ENCODE results near the gene SNORC. TPM values are rescaled to one million over a fixed set of nuclear protein-coding genes. Genes with fewer than 3 reads are reported as not detected.

SNORC gene
- total RNA-seq, 3 donors from 2014 or later (not counting 1 experiment from before 2014, with no cell fraction given): 0.47 to 1.0 (median 0.98) TPM

GRCh38 chr2:232887171-232887850, 17.2 kb downstream of the SNORC start:
- no peaks in the 10 kb centered on the region for H3K4me1 ChIP-seq (ENCODE audit: control insufficient read depth, insufficient read depth, low read length)
- Mint-ChIP-seq H3K36me3 (no peaks in the 10 kb centered on the region), H3K9me3 (no peaks in the 10 kb centered on the region), H3K27me3 (ENCODE audit: low read depth in 2 of 2) (peaks cover 0 to 6% of the 10 kb centered on the region in 2 donors), H3K4me3 (no peak overlapping the region), H3K27ac (no peak overlapping the region), H3K4me1 (peaks cover 0 to 4% of the 10 kb centered on the region in 2 donors)
- intact Hi-C loops (cut with micrococcal nuclease): no loop called here
- no peak overlapping the region for H3K4me3 ChIP-seq (ENCODE audit: low read length)
- DNase-seq: no peak
- no peaks in the 10 kb centered on the region for H3K36me3 ChIP-seq (ENCODE audit: control insufficient read depth, insufficient read depth, low read length)
- WGBS (ENCODE audit: insufficient coverage): 86% methylated on average over 15 of the region's 15 CpGs
- no peak for ATAC-seq
- no peaks in the 10 kb centered on the region for H3K27me3 ChIP-seq (ENCODE audit: control insufficient read depth, insufficient read depth, low read length)
- H3K27ac ChIP-seq (ENCODE audit: low read length): no peak overlapping the region
- H3K9me3 ChIP-seq (ENCODE audit: control insufficient read depth, insufficient read depth, low read length): no peaks in the 10 kb centered on the region
- TF ChIP-seq, protein P1, sequence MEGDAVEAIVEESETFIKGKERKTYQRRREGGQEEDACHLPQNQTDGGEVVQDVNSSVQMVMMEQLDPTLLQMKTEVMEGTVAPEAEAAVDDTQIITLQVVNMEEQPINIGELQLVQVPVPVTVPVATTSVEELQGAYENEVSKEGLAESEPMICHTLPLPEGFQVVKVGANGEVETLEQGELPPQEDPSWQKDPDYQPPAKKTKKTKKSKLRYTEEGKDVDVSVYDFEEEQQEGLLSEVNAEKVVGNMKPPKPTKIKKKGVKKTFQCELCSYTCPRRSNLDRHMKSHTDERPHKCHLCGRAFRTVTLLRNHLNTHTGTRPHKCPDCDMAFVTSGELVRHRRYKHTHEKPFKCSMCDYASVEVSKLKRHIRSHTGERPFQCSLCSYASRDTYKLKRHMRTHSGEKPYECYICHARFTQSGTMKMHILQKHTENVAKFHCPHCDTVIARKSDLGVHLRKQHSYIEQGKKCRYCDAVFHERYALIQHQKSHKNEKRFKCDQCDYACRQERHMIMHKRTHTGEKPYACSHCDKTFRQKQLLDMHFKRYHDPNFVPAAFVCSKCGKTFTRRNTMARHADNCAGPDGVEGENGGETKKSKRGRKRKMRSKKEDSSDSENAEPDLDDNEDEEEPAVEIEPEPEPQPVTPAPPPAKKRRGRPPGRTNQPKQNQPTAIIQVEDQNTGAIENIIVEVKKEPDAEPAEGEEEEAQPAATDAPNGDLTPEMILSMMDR (IDR thresholded peaks at IDR 0.05): no peak

GRCh38 chr2:232888099-232888836, 18.2 kb downstream of the SNORC start:
- no peaks in the 10 kb centered on the region for H3K36me3 ChIP-seq (ENCODE audit: control insufficient read depth, insufficient read depth, low read length)
- 81% methylated on average over 20 of the region's 21 CpGs for WGBS (ENCODE audit: insufficient coverage)
- no peak overlapping the region for H3K4me3 Mint-ChIP-seq
- no peaks in the 10 kb centered on the region for H3K4me1 ChIP-seq (ENCODE audit: control insufficient read depth, insufficient read depth, low read length)
- no peaks in the 10 kb centered on the region for H3K9me3 ChIP-seq (ENCODE audit: control insufficient read depth, insufficient read depth, low read length)
- intact Hi-C loops (cut with micrococcal nuclease): no loop called here
- H3K27ac Mint-ChIP-seq: no peak overlapping the region
- no peak overlapping the region for H3K27ac ChIP-seq (ENCODE audit: low read length)
- H3K36me3 Mint-ChIP-seq: no peaks in the 10 kb centered on the region
- peaks cover 0 to 6% of the 10 kb centered on the region in 2 donors for H3K27me3 Mint-ChIP-seq (ENCODE audit: low read depth in 2 of 2)
- ATAC-seq (peak in 1 of 3 donors; percentile 11), DNase-seq (no peak)
- H3K4me3 ChIP-seq (ENCODE audit: low read length): no peak overlapping the region
- no peaks in the 10 kb centered on the region for H3K9me3 Mint-ChIP-seq
- peaks cover 0 to 4% of the 10 kb centered on the region in 2 donors for H3K4me1 Mint-ChIP-seq
- TF ChIP-seq, protein P1 (IDR thresholded peaks at IDR 0.05): no peak
- H3K27me3 ChIP-seq (ENCODE audit: control insufficient read depth, insufficient read depth, low read length): no peaks in the 10 kb centered on the region

GRCh38 chr2:232888839-232889529, 18.9 kb downstream of the SNORC start:
- ATAC-seq (no peak), DNase-seq (no peak)
- 75% methylated on average over 14 of the region's 14 CpGs for WGBS (ENCODE audit: insufficient coverage)
- intact Hi-C loops (cut with micrococcal nuclease): no loop called here
- no peaks in the 10 kb centered on the region for H3K36me3 Mint-ChIP-seq
- no peak overlapping the region for H3K27ac ChIP-seq (ENCODE audit: low read length)
- no peaks in the 10 kb centered on the region for H3K36me3 ChIP-seq (ENCODE audit: control insufficient read depth, insufficient read depth, low read length)
- H3K4me3 Mint-ChIP-seq: no peak overlapping the region
- H3K4me1 Mint-ChIP-seq: peaks cover 0 to 4% of the 10 kb centered on the region in 2 donors
- TF ChIP-seq, protein P1 (IDR thresholded peaks at IDR 0.05): no peak
- H3K27me3 Mint-ChIP-seq (ENCODE audit: low read depth in 2 of 2): peaks cover 0 to 6% of the 10 kb centered on the region in 2 donors
- H3K27ac Mint-ChIP-seq: no peak overlapping the region
- no peaks in the 10 kb centered on the region for H3K9me3 ChIP-seq (ENCODE audit: control insufficient read depth, insufficient read depth, low read length)
- no peaks in the 10 kb centered on the region for H3K4me1 ChIP-seq (ENCODE audit: control insufficient read depth, insufficient read depth, low read length)
- H3K9me3 Mint-ChIP-seq: no peaks in the 10 kb centered on the region
- H3K4me3 ChIP-seq (ENCODE audit: low read length): no peak overlapping the region
- H3K27me3 ChIP-seq (ENCODE audit: control insufficient read depth, insufficient read depth, low read length): no peaks in the 10 kb centered on the region

Data from natural killer cell (primary cell).